ENCODE measurements around the gene SERPINA9.

SERPINA9 gene

GRCh38 chr14:94470311-94470710 is 5.7 kb downstream of the SERPINA9 start (continued):
- TF ChIP-seq ZNF449 (tag by site-specific recombination; IDR thresholded peaks at IDR 0.05) (no peak), ZNF658 (tag by site-specific recombination; IDR thresholded peaks at IDR 0.05) (no peak), ZNF362 (tag by site-specific recombination; IDR thresholded peaks at IDR 0.05) (no peak), GFI1B (tag by site-specific recombination; IDR thresholded peaks at IDR 0.05) (no peak), CTCF (tag by site-specific recombination; IDR thresholded peaks at IDR 0.05) (no peak), ZNF654 (tag by site-specific recombination; IDR thresholded peaks at IDR 0.05; ENCODE audit: low read depth) (no peak), ZNF248 (tag by site-specific recombination; IDR thresholded peaks at IDR 0.05) (no peak), ZNF530 (tag by site-specific recombination; IDR thresholded peaks at IDR 0.05; ENCODE audit: low read depth) (no peak), ZFP69B (tag by site-specific recombination; IDR thresholded peaks at IDR 0.05) (no peak)

GRCh38 chr14:94469261-94469660 is 6.7 kb downstream of the SERPINA9 start:
- H3K4me1 ChIP-seq (ENCODE audit: control insufficient read depth, insufficient read depth, low read length), result no peaks in the 10 kb centered on the region
- H3K4me3 ChIP-seq (ENCODE audit: low read depth, low read length), result no peak overlapping the region
- CTCF ChIA-PET, result interaction anchor here (1.0 kb wide), 1 partner anchor 35 kb away, joined by 3 read pairs; no protein-coding TSS in a partner anchor
- no peak overlapping the region for H3K27ac ChIP-seq (ENCODE audit: extremely low read depth, low read depth, low read length)
- no peaks in the 10 kb centered on the region for H3K9me3 ChIP-seq (ENCODE audit: control insufficient read depth, insufficient read depth, low read depth, low read length)
- no peaks in the 10 kb centered on the region for H3K36me3 ChIP-seq (ENCODE audit: control insufficient read depth in 2 of 2, insufficient read depth in 1 of 2, low read length in 2 of 2)
- POLR2A ChIA-PET, result no interaction called here
- TF ChIP-seq ZNF529 (tag by site-specific recombination; IDR thresholded peaks at IDR 0.05; ENCODE audit: insufficient replicate concordance) (no peak), PRDM4 (tag by site-specific recombination; IDR thresholded peaks at IDR 0.05) (no peak), ZBTB11 (tag by site-specific recombination; conservative IDR thresholded peaks at IDR 0.05; ENCODE audit: low read depth) (no peak), SCRT1 (tag by site-specific recombination; IDR thresholded peaks at IDR 0.05; ENCODE audit: borderline replicate concordance) (no peak), PRDM2 (tag by site-specific recombination; IDR thresholded peaks at IDR 0.05; ENCODE audit: borderline replicate concordance) (no peak), ZNF2 (tag by site-specific recombination; IDR thresholded peaks at IDR 0.05) (no peak), ZNF311 (tag by site-specific recombination; IDR thresholded peaks at IDR 0.05; ENCODE audit: borderline replicate concordance) (no peak), ELK4 (IDR thresholded peaks at IDR 0.05; ENCODE audit: borderline replicate concordance, low read depth, low read length) (no peak)
